GM10266 (cell line): ENCODE measurements around the gene TESMIN.

Experiments
- DNase-seq: peaks from one replicate; pipeline ENCODE4 v3.0.0; 2012; ENCODE audit errors: extremely low spot score
- CTCF ChIP-seq: IDR thresholded peaks from 2 replicates; pipeline ENCODE4 v1.5.1; 2012; ENCODE audit warnings: mild to moderate bottlenecking, low read depth; ENCODE audit not compliant: control insufficient read depth, insufficient read depth; ENCODE audit errors: missing control alignments

The TESMIN gene

GRCh38 chr11:68690671-68691401 is 60.5 kb downstream of the TESMIN start:
- no peak for DNase-seq
- no peak for TF ChIP-seq CTCF

GRCh38 chr11:68689737-68690625 is 61.3 kb downstream of the TESMIN start:
- DNase-seq: no peak
- TF ChIP-seq CTCF: no peak

GRCh38 chr11:68688881-68689280 is 62.4 kb downstream of the TESMIN start:
- DNase-seq: no peak
- no peak for TF ChIP-seq CTCF

- DNase-seq: no peak
- TF ChIP-seq CTCF: no peak
These were observed 63.3 kb downstream of the TESMIN start for GRCh38 chr11:68687986-68688385.

- no peak for TF ChIP-seq CTCF
- no peak for DNase-seq
These were observed 64.0 kb downstream of the TESMIN start for GRCh38 chr11:68687311-68687710.

- no peak for TF ChIP-seq CTCF
- no peak for DNase-seq
These were observed 64.8 kb downstream of the TESMIN start for GRCh38 chr11:68686486-68686885.
